H1 (cell line): ENCODE measurements around the gene BNC2.

Experiments
- CTCF ChIP-seq, 3 experiments: IDR thresholded peaks; 1 replicate in 2 of 3; 2 replicates in 1 of 3; pipeline versions ENCODE4 v1.5.1 to v1.6.1; 2011; ENCODE audit warnings: low read length in 3 of 3, mild to moderate bottlenecking in 3 of 3, inconsistent platforms in 2 of 3, low read depth in 1 of 3, moderate library complexity in 1 of 3; ENCODE audit not compliant: insufficient read depth in 1 of 3; ENCODE audit errors: control extremely low read depth in 1 of 3
- EP300 ChIP-seq, 2 experiments: IDR thresholded peaks; 1 replicate in 1 of 2; 2 replicates in 1 of 2; pipeline ENCODE4 v1.6.1; 2011 to 2012; ENCODE audit warnings: low read depth in 2 of 2, low read length in 2 of 2, mild to moderate bottlenecking in 2 of 2, borderline replicate concordance in 1 of 2, inconsistent platforms in 1 of 2, moderate library complexity in 1 of 2
- HDAC2 ChIP-seq, 2 experiments: fragments of 300-600 bp in 1 of 2; sonication (generic) in 1 of 2; IDR thresholded peaks; 2 replicates each; pipeline ENCODE4 v1.6.1; 2011 to 2012; ENCODE audit warnings: low read depth in 2 of 2, low read length in 2 of 2, mild to moderate bottlenecking in 2 of 2, moderate library complexity in 2 of 2, borderline replicate concordance in 1 of 2, inconsistent platforms in 1 of 2
- POU5F1 ChIP-seq: IDR thresholded peaks from 2 replicates; pipeline ENCODE4 v1.6.1; 2011; ENCODE audit warnings: low read depth, mild to moderate bottlenecking, low read length, moderate library complexity
- RAD21 ChIP-seq, 2 experiments: IDR thresholded peaks in 1 of 2; conservative IDR thresholded peaks in 1 of 2; 2 replicates each; pipeline ENCODE4 v1.6.1; 2011; ENCODE audit warnings: low read depth in 2 of 2, low read length in 2 of 2, improper control_type of control experiment in 1 of 2, inconsistent platforms in 1 of 2, mild to moderate bottlenecking in 1 of 2, moderate library complexity in 1 of 2
- RNF2 ChIP-seq: fragments of 200-900, 300-1000 bp; sonication (generic); IDR thresholded peaks from 2 replicates; pipeline ENCODE4 v1.7.1; 2016; ENCODE audit warnings: borderline replicate concordance, low read depth, mild to moderate bottlenecking, antibody characterized with exemption, low read length; ENCODE audit not compliant: poor library complexity, severe bottlenecking; ENCODE audit errors: missing control alignments
- TF ChIP-seq, protein P1 (sequence below): IDR thresholded peaks from 2 replicates; pipeline ENCODE4 v1.6.1; 2011; ENCODE audit warnings: low read length, improper control_type of control experiment
- TF ChIP-seq, protein P2 (sequence below): IDR thresholded peaks from 2 replicates; pipeline ENCODE4 v1.6.1; 2011; ENCODE audit warnings: low read depth, mild to moderate bottlenecking, low read length; ENCODE audit not compliant: insufficient read depth

- TF ChIP-seq, protein P1, sequence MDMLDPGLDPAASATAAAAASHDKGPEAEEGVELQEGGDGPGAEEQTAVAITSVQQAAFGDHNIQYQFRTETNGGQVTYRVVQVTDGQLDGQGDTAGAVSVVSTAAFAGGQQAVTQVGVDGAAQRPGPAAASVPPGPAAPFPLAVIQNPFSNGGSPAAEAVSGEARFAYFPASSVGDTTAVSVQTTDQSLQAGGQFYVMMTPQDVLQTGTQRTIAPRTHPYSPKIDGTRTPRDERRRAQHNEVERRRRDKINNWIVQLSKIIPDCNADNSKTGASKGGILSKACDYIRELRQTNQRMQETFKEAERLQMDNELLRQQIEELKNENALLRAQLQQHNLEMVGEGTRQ: no peak
- no peak for TF ChIP-seq CTCF (IDR thresholded peaks at IDR 0.05; ENCODE audit: control extremely low read depth in 1 of 3, insufficient read depth in 1 of 3, low read depth in 1 of 3, low read length in 3 of 3)
- TF ChIP-seq RAD21 (IDR thresholded peaks at IDR 0.05 in 1 of 2, conservative IDR thresholded peaks at IDR 0.05 in 1 of 2; ENCODE audit: low read depth in 2 of 2, low read length in 2 of 2): no peak
- no peak for TF ChIP-seq HDAC2 (IDR thresholded peaks at IDR 0.05; ENCODE audit: borderline replicate concordance in 1 of 2, low read depth in 2 of 2, low read length in 2 of 2)
- no peak for TF ChIP-seq RNF2
- TF ChIP-seq, protein P2, sequence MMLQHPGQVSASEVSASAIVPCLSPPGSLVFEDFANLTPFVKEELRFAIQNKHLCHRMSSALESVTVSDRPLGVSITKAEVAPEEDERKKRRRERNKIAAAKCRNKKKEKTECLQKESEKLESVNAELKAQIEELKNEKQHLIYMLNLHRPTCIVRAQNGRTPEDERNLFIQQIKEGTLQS: no peak
- TF ChIP-seq EP300 (IDR thresholded peaks at IDR 0.05; ENCODE audit: borderline replicate concordance in 1 of 2, low read depth in 2 of 2, low read length in 2 of 2): no peak
- no peak for TF ChIP-seq POU5F1
Measured at GRCh38 chr9:16898464-16898863, 28.0 kb upstream of the BNC2 start.
